Fibroblast of peridontal ligament (primary cell): ENCODE measurements around the gene CMTM7.

ENCODE experiments used
- DNase-seq: peaks from one replicate; pipeline ENCODE4 v3.0.0-alpha.2; 2010; ENCODE audit errors: extremely low read depth

CMTM7 gene

DNA sequence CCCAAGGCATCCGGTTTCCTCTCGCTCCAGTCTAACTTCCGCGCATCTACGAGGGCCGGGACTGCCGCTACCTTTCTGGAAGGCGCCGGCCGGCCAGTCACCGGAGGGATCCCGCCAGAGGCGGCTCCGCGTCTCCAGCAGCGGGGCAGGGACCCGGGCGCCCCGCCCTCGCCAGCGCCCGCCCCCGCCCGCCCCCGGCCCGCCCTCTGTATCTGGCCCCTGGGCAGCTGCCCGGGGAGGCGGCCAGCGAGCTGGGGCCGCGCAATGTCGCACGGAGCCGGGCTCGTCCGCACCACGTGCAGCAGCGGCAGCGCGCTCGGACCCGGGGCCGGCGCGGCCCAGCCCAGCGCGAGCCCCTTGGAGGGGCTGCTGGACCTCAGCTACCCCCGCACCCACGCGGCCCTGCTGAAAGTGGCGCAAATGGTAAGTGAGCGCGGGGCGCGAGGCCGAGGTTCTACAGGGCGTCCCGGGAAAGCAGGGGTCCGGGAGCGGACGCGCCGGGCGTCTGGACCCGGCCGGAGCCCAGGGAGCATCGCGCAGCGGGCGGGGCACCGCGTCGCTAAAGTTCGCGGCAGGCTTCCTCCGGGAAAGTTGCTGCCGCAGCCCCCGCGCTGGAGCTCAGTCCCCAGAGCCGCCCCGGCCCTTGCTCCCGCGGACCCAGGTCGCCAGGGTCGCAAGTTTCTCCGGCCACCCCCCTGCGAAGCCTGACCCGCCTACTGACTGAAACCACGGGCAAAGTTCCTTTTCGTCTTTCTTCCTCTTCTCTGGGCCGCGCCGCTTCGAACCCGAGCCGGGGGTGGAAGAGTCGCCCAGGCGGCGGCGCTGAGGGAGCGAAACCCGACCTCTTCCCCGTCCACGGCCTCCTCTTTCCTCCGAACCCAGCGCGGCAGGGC lies at the start of gene CMTM7:
TSS of gene CMTM7 (plus strand) at position 211 of the 893 bp plus-strand sequence. CDS start at position 265, 54 bp downstream.
- peak; percentile 26 for DNase-seq

DNA sequence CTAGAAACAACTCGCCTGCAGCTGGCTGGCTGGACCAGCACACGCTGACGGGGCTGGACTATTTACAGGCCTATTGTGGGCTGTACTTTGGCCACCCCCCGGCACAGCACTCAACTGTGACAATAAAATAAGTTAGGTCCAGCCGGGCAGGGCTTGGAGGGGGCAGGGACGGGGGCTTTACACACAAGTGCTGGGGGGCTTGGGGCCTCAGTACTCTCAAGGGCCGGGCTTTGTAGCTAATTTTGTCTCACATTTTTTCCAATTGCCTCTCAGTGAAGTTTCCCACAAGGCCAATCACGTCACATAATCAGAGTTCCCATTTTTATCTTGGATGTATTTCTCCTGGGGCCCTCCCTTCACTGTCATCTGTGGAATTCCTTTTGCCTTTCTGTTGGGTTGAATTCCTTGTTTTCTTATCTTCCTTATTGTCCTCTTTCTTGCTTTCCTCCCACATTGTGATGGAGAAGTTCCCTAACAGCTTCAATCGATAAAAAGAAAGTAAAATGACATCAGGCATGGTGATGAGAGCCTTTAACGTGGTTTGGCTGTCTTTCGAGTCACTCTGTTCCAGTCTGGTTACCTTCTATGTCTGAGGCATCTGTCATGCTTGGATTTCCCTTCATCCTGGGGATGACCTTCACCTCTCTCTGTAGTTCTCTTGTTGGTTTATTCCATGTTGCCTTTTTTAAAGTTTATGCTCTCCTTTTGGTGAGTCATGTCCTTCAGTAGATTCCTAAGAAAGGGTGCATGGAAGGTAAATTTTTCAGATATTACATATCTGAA lies 44.1 kb upstream of the CMTM7 start:
- DNase-seq: no peak

- DNase-seq: no peak
These were observed 42.5 kb upstream of the CMTM7 start for GRCh38 chr3:32349184-32349583.

DNA sequence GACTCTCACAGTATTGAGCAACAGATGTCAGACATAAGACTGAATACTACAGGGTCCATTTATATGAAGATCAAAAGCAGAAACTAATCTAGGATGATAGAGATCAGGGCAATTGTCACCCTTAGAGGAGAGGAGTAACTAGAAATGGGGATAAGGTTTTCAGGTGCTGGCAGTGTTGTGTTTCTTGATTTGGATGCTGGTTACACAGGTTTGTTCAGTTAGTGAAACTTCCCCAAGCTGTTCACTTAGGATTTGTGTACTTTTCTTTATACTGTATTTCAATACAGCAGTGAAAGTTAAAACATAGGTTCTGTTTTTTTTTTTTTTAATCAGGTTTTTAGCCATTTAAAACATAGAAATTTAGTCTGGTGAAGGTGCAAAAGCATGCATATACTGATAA lies 39.1 kb upstream of the CMTM7 start:
- no peak for DNase-seq

GRCh38 chr3:32353351-32353750 lies 38.3 kb upstream of the CMTM7 start:
- no peak for DNase-seq

- no peak for DNase-seq
These were observed 37.3 kb upstream of the CMTM7 start for GRCh38 chr3:32354362-32354778.

GRCh38 chr3:32355751-32356291 lies 35.8 kb upstream of the CMTM7 start:
- DNase-seq: no peak

DNA sequence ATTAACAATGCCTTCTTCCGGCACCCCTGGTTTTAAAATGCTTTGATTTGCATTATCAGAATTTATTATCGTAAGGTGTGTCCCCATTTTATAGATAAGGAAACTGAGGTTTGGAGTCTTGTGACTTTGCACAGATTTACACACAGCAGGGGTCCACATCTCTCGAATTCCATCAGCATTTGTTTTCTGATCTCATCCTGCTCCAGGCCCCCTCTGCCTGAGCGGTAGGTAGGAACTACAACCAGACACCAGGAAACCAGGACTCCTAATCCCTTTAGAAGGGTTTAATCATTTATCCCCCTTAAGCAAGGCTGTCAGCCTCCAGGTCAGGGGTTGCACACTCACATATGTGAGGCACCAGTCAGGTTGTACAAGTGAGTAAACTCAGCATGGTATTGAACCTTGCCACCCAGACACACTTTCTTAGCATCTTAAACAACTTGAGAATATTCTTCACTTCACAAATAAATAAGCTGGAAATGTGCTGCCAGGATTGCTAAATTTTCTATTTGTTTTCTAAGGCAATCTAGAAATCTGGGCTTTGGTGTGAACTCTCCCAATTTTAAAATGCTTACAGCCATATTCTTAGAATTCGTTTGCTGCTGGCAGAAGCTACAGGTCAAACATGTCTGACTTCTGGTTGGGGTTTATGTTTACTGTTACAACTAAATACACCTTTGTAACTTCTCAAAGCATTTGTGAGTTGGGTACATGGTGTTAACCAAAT lies 31.7 kb upstream of the CMTM7 start:
- no peak for DNase-seq

GRCh38 chr3:32360493-32360827 lies 31.2 kb upstream of the CMTM7 start:
- no peak for DNase-seq

GRCh38 chr3:32366638-32367397 lies 24.8 kb upstream of the CMTM7 start:
- DNase-seq: no peak

- DNase-seq: no peak
These were observed 24.2 kb upstream of the CMTM7 start for GRCh38 chr3:32367442-32367841.

DNA sequence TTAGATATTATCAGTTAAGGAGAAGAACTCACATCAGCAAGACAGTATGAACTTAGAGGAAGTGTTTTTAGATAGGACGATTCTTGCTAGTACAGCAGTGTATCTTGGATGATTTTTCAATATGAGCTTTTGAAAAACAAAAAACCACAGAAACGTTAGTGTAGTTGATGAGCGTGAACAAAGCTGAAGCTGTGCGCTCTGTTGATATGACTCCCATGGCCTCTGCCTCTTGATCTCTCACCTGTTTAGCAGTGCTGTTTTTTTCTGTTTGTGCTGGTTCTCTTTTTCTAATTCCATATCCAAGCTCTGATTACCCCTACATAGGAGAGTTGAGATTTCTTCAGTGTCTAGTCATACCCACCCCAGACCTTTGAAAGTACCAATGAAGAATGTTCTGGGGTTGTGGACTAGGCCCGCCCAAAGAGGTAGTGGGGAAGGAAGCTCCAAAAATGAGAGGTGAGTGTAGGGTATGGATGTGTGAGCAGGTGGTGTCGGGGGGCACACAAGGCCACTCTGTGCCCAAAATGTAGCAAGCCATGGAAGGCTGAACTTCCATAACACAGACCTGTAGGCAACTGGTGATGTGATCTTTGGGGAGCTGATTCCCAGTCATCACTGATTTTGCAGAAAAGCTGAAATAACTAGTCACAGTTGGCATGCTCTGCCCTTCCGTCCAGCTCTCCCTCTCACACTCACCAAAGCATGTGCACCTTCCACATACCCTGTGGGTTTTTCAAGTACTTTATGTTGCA lies 20.0 kb upstream of the CMTM7 start:
- DNase-seq: no peak

- no peak for DNase-seq
These were observed 19.5 kb upstream of the CMTM7 start for GRCh38 chr3:32372213-32372490.

GRCh38 chr3:32373276-32373675 lies 18.4 kb upstream of the CMTM7 start:
- DNase-seq: no peak

DNA sequence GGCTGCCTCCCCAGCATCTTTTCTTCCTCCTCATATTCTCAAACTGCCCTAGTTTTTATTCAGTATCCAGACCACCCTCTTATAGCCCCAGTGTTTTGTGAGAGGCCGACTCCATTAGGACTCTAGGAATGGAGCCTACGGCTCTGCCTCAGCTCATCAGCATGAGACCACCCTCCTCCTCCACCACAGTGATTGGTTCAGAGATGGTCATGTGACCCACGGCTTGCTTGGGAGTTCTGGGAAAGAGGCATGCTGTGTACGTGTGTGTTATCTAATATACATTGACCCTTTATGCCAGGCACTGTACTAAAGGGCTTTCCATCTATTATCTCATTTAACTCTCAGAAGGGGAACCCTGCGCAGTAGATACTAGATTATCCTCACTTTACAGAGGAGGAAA lies 17.8 kb upstream of the CMTM7 start:
- no peak for DNase-seq

GRCh38 chr3:32374788-32375595 lies 16.7 kb upstream of the CMTM7 start:
- DNase-seq: peak; percentile 87

GRCh38 chr3:32375596-32375930 lies 16.1 kb upstream of the CMTM7 start:
- DNase-seq: no peak

DNA sequence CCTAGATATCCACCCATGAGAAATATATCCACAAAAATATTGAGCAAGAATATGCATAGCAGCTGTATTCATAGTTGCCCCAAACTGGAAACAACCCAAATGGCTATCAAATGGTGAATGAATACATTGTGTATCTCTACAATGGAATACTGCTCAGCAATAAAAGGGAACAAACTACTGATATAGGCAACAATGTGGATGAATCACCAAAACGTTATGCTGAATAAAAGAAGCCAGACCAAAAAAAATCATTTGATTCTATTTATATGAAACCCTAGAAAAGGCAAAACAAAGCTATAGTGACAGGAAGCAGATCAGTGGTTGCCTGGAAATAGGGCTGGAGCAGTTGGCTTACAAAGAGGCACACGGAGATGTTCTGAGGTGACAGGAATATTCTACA lies 15.5 kb upstream of the CMTM7 start:
- peak; percentile 77 for DNase-seq

DNA sequence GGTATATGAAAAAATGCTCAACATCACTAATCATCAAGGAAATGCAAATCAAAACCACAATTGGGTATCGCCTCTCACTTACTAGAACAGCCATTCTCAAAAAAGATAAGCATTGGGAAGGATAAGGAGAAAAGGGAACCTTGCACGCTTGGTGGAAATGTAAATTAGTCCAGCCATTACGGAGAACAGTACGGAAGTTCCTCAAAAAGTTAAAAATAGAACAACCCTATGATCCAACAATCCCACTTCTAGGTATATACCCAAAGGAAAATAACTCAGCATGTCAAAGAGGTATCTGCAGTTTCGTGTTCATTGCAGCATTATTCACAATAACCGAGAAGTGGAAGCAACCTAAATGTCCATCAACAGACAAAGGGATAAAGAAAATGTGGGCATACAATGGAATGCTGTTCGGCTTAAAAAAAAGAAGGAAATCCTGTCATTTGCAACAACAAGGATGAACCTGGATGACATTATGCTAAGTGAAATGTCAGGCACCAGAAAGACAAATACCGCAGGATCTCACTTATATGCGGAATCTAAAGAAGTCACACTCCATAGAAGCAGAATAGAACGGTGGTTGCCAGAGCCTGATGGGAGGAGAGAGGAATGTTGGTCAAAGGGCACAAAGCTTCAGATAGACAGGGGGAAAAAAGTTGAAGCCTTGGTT lies 11.7 kb upstream of the CMTM7 start:
- no peak for DNase-seq

DNA sequence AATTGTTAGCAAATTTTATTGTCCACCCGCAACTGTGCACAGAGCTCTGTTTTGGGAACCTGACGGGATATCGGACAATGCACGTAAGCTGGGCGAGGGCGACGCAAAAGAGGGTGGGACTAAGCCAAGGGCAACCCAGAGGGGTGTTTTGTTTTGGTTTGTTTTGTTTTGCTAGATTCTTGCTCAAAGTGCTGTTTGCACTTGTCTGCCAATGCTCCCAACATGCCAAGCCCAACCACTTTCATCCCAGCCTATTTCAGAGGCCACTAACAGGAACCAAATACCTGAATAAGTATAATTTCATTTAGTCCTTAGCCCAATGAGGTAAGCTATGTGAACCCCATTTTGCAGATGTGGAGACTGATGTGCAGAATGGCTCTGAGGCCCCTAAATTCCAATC lies 9.7 kb upstream of the CMTM7 start:
- DNase-seq: no peak
